Measurements from ENCODE around the gene C1QTNF3. TPM values are rescaled to one million over a fixed set of nuclear protein-coding genes. Genes with fewer than 3 reads are reported as not detected.

C1QTNF3 gene
- total RNA-seq, 1 experiment from 2014 or later, result 12.9 TPM

GRCh38 chr5:34026089-34026761 lies 16.8 kb downstream of the C1QTNF3 start:
- DNase-seq, result no peak
- Histone ChIP-seq H2AFZ (ENCODE audit: low read length) (no peak overlapping the region), H3K36me3 (ENCODE audit: insufficient read depth, low read length) (0 out of 2 replicates have a peak, but pooled peaks cover 2% of the 10 kb centered on the region), H4K20me1 (ENCODE audit: insufficient read depth, low read depth, low read length) (no peaks in the 10 kb centered on the region), H3K9me2 (replicated peaks; ENCODE audit: insufficient read depth, low read length) (0 out of 2 replicates have a peak, but pooled peaks cover 3% of the 10 kb centered on the region), H3K9ac (ENCODE audit: low read length) (no peak overlapping the region), H3K9me3 (ENCODE audit: low read length) (no peaks in the 10 kb centered on the region), H3K27ac (ENCODE audit: low read length) (no peak overlapping the region), H3K4me1 (ENCODE audit: low read length) (no peaks in the 10 kb centered on the region), H3K79me2 (ENCODE audit: low read length) (no peaks in the 10 kb centered on the region), H3K27me3 (ENCODE audit: low read length) (no peaks in the 10 kb centered on the region), H3K4me2 (ENCODE audit: low read depth, low read length, poor library complexity, severe bottlenecking) (no peak overlapping the region), H3K4me3 (ENCODE audit: low read length) (no peak overlapping the region)

- H4K20me1 ChIP-seq (ENCODE audit: insufficient read depth, low read depth, low read length), result no peaks in the 10 kb centered on the region
- H3K4me2 ChIP-seq (ENCODE audit: low read depth, low read length, poor library complexity, severe bottlenecking), result no peak overlapping the region
- no peaks in the 10 kb centered on the region for H3K27me3 ChIP-seq (ENCODE audit: low read length)
- H3K9ac ChIP-seq (ENCODE audit: low read length), result no peak overlapping the region
- H3K4me1 ChIP-seq (ENCODE audit: low read length), result no peaks in the 10 kb centered on the region
- no peak overlapping the region for H2AFZ ChIP-seq (ENCODE audit: low read length)
- no peak for DNase-seq
- H3K4me3 ChIP-seq (ENCODE audit: low read length), result no peak overlapping the region
- H3K9me2 ChIP-seq (replicated peaks; ENCODE audit: insufficient read depth, low read length), result 0 out of 2 replicates have a peak, but pooled peaks cover 3% of the 10 kb centered on the region
- H3K9me3 ChIP-seq (ENCODE audit: low read length), result no peaks in the 10 kb centered on the region
- 0 out of 2 replicates have a peak, but pooled peaks cover 2% of the 10 kb centered on the region for H3K36me3 ChIP-seq (ENCODE audit: insufficient read depth, low read length)
- no peak overlapping the region for H3K27ac ChIP-seq (ENCODE audit: low read length)
- no peaks in the 10 kb centered on the region for H3K79me2 ChIP-seq (ENCODE audit: low read length)
Measured at GRCh38 chr5:34022121-34022705, 20.8 kb downstream of the C1QTNF3 start.

- no peak for DNase-seq
- H3K79me2 ChIP-seq (ENCODE audit: low read length), result no peaks in the 10 kb centered on the region
- H3K36me3 ChIP-seq (ENCODE audit: insufficient read depth, low read length), result 0 out of 2 replicates have a peak, but pooled peaks cover 2% of the 10 kb centered on the region
- H3K27me3 ChIP-seq (ENCODE audit: low read length), result no peaks in the 10 kb centered on the region
- H3K9me2 ChIP-seq (replicated peaks; ENCODE audit: insufficient read depth, low read length), result 0 out of 2 replicates have a peak, but pooled peaks cover 3% of the 10 kb centered on the region
- no peaks in the 10 kb centered on the region for H3K9me3 ChIP-seq (ENCODE audit: low read length)
- H3K27ac ChIP-seq (ENCODE audit: low read length), result no peak overlapping the region
- no peak overlapping the region for H3K4me2 ChIP-seq (ENCODE audit: low read depth, low read length, poor library complexity, severe bottlenecking)
- no peak overlapping the region for H3K4me3 ChIP-seq (ENCODE audit: low read length)
- no peak overlapping the region for H2AFZ ChIP-seq (ENCODE audit: low read length)
- H3K4me1 ChIP-seq (ENCODE audit: low read length), result no peaks in the 10 kb centered on the region
- H3K9ac ChIP-seq (ENCODE audit: low read length), result no peak overlapping the region
- H4K20me1 ChIP-seq (ENCODE audit: insufficient read depth, low read depth, low read length), result no peaks in the 10 kb centered on the region
Measured at GRCh38 chr5:34021334-34021733, 21.7 kb downstream of the C1QTNF3 start.

GRCh38 chr5:34020726-34021125 lies 22.3 kb downstream of the C1QTNF3 start:
- H3K4me2 ChIP-seq (ENCODE audit: low read depth, low read length, poor library complexity, severe bottlenecking), result no peak overlapping the region
- H3K9ac ChIP-seq (ENCODE audit: low read length), result no peak overlapping the region
- H3K36me3 ChIP-seq (ENCODE audit: insufficient read depth, low read length), result 0 out of 2 replicates have a peak, but pooled peaks cover 2% of the 10 kb centered on the region
- H4K20me1 ChIP-seq (ENCODE audit: insufficient read depth, low read depth, low read length), result no peaks in the 10 kb centered on the region
- H3K27me3 ChIP-seq (ENCODE audit: low read length), result no peaks in the 10 kb centered on the region
- H2AFZ ChIP-seq (ENCODE audit: low read length), result no peak overlapping the region
- H3K9me3 ChIP-seq (ENCODE audit: low read length), result no peaks in the 10 kb centered on the region
- no peaks in the 10 kb centered on the region for H3K79me2 ChIP-seq (ENCODE audit: low read length)
- no peaks in the 10 kb centered on the region for H3K4me1 ChIP-seq (ENCODE audit: low read length)
- 0 out of 2 replicates have a peak, but pooled peaks cover 3% of the 10 kb centered on the region for H3K9me2 ChIP-seq (replicated peaks; ENCODE audit: insufficient read depth, low read length)
- H3K27ac ChIP-seq (ENCODE audit: low read length), result no peak overlapping the region
- no peak for DNase-seq
- no peak overlapping the region for H3K4me3 ChIP-seq (ENCODE audit: low read length)

- no peaks in the 10 kb centered on the region for H3K27me3 ChIP-seq (ENCODE audit: low read length)
- DNase-seq, result no peak
Measured at GRCh38 chr5:34017254-34017653, 25.8 kb downstream of the C1QTNF3 start.

GRCh38 chr5:34016750-34017149 lies 26.3 kb downstream of the C1QTNF3 start:
- H3K36me3 ChIP-seq (ENCODE audit: insufficient read depth, low read length), result no peaks in the 10 kb centered on the region
- no peak overlapping the region for H3K9ac ChIP-seq (ENCODE audit: low read length)
- H3K4me1 ChIP-seq (ENCODE audit: low read length), result no peaks in the 10 kb centered on the region
- H3K9me2 ChIP-seq (replicated peaks; ENCODE audit: insufficient read depth, low read length), result no peaks in the 10 kb centered on the region
- no peaks in the 10 kb centered on the region for H3K27me3 ChIP-seq (ENCODE audit: low read length)
- no peak for DNase-seq
- H3K9me3 ChIP-seq (ENCODE audit: low read length), result no peaks in the 10 kb centered on the region
- H3K27ac ChIP-seq (ENCODE audit: low read length), result no peak overlapping the region
- H3K4me3 ChIP-seq (ENCODE audit: low read length), result no peak overlapping the region
- H4K20me1 ChIP-seq (ENCODE audit: insufficient read depth, low read depth, low read length), result no peaks in the 10 kb centered on the region
- no peak overlapping the region for H2AFZ ChIP-seq (ENCODE audit: low read length)
- H3K4me2 ChIP-seq (ENCODE audit: low read depth, low read length, poor library complexity, severe bottlenecking), result no peak overlapping the region
- H3K79me2 ChIP-seq (ENCODE audit: low read length), result no peaks in the 10 kb centered on the region

More at GRCh38 chr5:34017254-34017653, 25.8 kb downstream of the C1QTNF3 start:
- H4K20me1 ChIP-seq (ENCODE audit: insufficient read depth, low read depth, low read length), result no peaks in the 10 kb centered on the region
- no peaks in the 10 kb centered on the region for H3K36me3 ChIP-seq (ENCODE audit: insufficient read depth, low read length)
- H3K4me3 ChIP-seq (ENCODE audit: low read length), result no peak overlapping the region
- no peaks in the 10 kb centered on the region for H3K4me1 ChIP-seq (ENCODE audit: low read length)
- no peak overlapping the region for H3K4me2 ChIP-seq (ENCODE audit: low read depth, low read length, poor library complexity, severe bottlenecking)
- no peak overlapping the region for H3K9ac ChIP-seq (ENCODE audit: low read length)
- no peak overlapping the region for H3K27ac ChIP-seq (ENCODE audit: low read length)
- no peak overlapping the region for H2AFZ ChIP-seq (ENCODE audit: low read length)
- H3K9me2 ChIP-seq (replicated peaks; ENCODE audit: insufficient read depth, low read length), result no peaks in the 10 kb centered on the region
- no peaks in the 10 kb centered on the region for H3K9me3 ChIP-seq (ENCODE audit: low read length)
- H3K79me2 ChIP-seq (ENCODE audit: low read length), result no peaks in the 10 kb centered on the region

- no peak overlapping the region for H3K4me2 ChIP-seq (ENCODE audit: low read depth, low read length, poor library complexity, severe bottlenecking)
- no peak for DNase-seq
- no peak overlapping the region for H3K4me3 ChIP-seq (ENCODE audit: low read length)
- no peaks in the 10 kb centered on the region for H3K79me2 ChIP-seq (ENCODE audit: low read length)
- H3K9ac ChIP-seq (ENCODE audit: low read length), result no peak overlapping the region
- H4K20me1 ChIP-seq (ENCODE audit: insufficient read depth, low read depth, low read length), result no peaks in the 10 kb centered on the region
- H3K9me3 ChIP-seq (ENCODE audit: low read length), result no peaks in the 10 kb centered on the region
- H3K27me3 ChIP-seq (ENCODE audit: low read length), result no peaks in the 10 kb centered on the region
- H3K4me1 ChIP-seq (ENCODE audit: low read length), result no peaks in the 10 kb centered on the region
- H2AFZ ChIP-seq (ENCODE audit: low read length), result no peak overlapping the region
- no peaks in the 10 kb centered on the region for H3K36me3 ChIP-seq (ENCODE audit: insufficient read depth, low read length)
- H3K27ac ChIP-seq (ENCODE audit: low read length), result no peak overlapping the region
- H3K9me2 ChIP-seq (replicated peaks; ENCODE audit: insufficient read depth, low read length), result no peaks in the 10 kb centered on the region
Measured at GRCh38 chr5:34016222-34016621, 26.8 kb downstream of the C1QTNF3 start.

GRCh38 chr5:34015120-34015822 lies 27.7 kb downstream of the C1QTNF3 start:
- H3K4me1 ChIP-seq (ENCODE audit: low read length), result peaks cover 2% of the 10 kb centered on the region
- H3K27me3 ChIP-seq (ENCODE audit: low read length), result no peaks in the 10 kb centered on the region
- H3K4me2 ChIP-seq (ENCODE audit: low read depth, low read length, poor library complexity, severe bottlenecking), result no peak overlapping the region
- no peak overlapping the region for H3K27ac ChIP-seq (ENCODE audit: low read length)
- no peak overlapping the region for H3K9ac ChIP-seq (ENCODE audit: low read length)
- DNase-seq, result no peak
- H2AFZ ChIP-seq (ENCODE audit: low read length), result no peak overlapping the region
- H3K9me3 ChIP-seq (ENCODE audit: low read length), result no peaks in the 10 kb centered on the region
- no peaks in the 10 kb centered on the region for H3K36me3 ChIP-seq (ENCODE audit: insufficient read depth, low read length)
- no peaks in the 10 kb centered on the region for H3K79me2 ChIP-seq (ENCODE audit: low read length)
- no peaks in the 10 kb centered on the region for H3K9me2 ChIP-seq (replicated peaks; ENCODE audit: insufficient read depth, low read length)
- H3K4me3 ChIP-seq (ENCODE audit: low read length), result no peak overlapping the region
- no peaks in the 10 kb centered on the region for H4K20me1 ChIP-seq (ENCODE audit: insufficient read depth, low read depth, low read length)

Data from Karpas-422 (cell line).